ENCODE data around the gene TRAF2. TPM values are rescaled to one million over a fixed set of nuclear protein-coding genes. Genes with fewer than 3 reads are reported as not detected.

Gene TRAF2
- total RNA-seq, 4 donors from 2014 or later, result 9.7 to 18.3 (median 15.4) TPM

DNA sequence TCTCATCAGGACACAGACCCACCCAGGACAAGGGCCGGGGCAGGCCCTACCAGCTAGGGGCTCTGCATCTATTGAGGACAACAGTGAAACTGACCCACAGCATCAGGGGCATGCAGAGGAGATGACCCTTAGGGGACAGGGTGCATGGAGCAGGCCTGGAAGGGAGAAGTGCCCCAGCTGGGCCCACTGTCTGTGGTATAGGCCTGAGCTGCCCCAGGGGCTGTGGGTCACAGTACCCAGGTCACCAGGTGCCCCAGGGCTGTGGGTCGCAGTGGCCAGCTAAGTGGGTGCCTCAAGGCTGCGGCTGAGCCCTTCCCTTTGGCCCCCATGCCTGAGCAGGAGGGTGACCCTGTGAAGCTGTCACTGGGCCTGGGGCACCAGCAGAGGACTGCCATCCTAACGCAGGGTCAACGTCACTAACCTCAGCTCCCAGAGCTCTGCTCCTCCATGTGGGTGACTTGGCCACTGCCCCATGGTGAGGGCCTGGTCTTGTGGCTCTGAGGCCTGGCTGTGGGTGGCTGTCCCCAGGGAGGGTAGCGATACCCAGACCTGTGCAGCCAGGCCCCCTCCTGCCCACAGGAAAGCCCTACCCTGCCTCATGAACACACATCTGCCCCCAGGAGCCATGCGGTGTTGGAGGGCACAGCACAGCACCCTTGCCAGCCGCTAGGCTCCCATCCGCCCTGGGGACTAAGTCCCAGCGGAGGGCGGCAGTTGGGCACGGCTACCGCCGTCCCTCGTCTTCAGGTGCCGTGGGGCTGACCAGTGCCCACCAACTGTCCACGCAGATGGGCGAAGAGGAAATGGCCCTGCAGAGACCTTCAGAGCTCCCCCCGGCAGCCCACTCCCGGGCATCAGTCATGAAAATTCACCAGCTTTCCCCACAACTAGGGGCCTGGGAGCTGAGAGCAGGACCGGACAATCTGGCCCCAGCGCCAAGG is 25.1 kb upstream of the TRAF2 start:
- no peak overlapping the region for H3K27ac ChIP-seq
- H3K27me3 ChIP-seq, result no peaks in the 10 kb centered on the region
- no peaks in the 10 kb centered on the region for H3K9me3 ChIP-seq
- no peak overlapping the region for H3K4me3 ChIP-seq (replicated peaks in 1 of 3)
- H3K36me3 ChIP-seq, result peaks cover 26 to 28% of the 10 kb centered on the region in 2 donors
- intact Hi-C loops (cut with DNase I), result no loop called here
- H3K4me1 ChIP-seq, result peaks cover 17 to 32% of the 10 kb centered on the region in 2 donors
- WGBS, 2 donors, result 98 to 100% methylated on average over 1 to 15 of the region's 22 CpGs
- DNase-seq, result no peak
- TF ChIP-seq CTCF (IDR thresholded peaks at IDR 0.05), result no peak

DNA sequence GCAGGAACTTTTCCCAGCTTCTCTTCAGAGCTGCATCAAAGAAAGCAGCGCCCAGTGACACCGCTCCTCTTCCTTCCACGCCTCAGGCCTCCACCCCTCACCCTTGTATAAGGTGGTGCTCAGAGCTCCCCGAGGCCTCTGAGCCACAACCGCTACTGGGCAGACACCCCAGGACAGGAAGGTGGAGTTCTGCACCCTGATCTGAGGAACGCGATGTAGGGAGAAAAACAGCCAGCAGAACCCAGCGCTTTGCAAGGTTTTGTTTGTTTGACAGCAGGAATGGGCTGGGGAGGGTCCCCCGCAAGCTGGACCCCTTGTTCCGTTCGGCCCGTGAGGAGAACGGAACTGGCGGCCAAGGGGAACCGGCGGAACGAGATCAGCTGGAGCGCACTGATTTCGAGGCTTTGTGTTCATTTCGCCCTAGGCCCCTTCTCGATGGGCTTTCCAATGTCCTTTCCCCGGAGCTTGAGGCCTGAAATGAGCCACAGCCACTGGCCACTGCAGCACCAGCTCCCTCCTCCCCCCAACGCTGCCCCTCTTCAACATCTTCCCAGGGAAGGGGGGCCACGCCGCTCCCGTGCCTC is 24.4 kb upstream of the TRAF2 start:
- intact Hi-C loops (cut with DNase I), result no loop called here
- Histone ChIP-seq H3K36me3 (peaks cover 26 to 28% of the 10 kb centered on the region in 2 donors), H3K9me3 (no peaks in the 10 kb centered on the region), H3K27me3 (no peaks in the 10 kb centered on the region), H3K27ac (no peak overlapping the region), H3K4me3 (replicated peaks in 1 of 3) (no peak overlapping the region), H3K4me1 (peaks cover 20 to 34% of the 10 kb centered on the region in 2 donors)
- TF ChIP-seq POLR2A (IDR thresholded peaks at IDR 0.05) (no peak), CTCF (IDR thresholded peaks at IDR 0.05) (no peak)
- whole genome bisulfite sequencing, 2 donors, result 90 to 93% methylated on average over 26 of the region's 26 CpGs
- DNase-seq, result no peak

GRCh38 chr9:136862849-136863622 is 23.3 kb upstream of the TRAF2 start:
- WGBS, 2 donors, result 94 to 95% methylated on average over 21 to 30 of the region's 31 CpGs
- no peaks in the 10 kb centered on the region for H3K27me3 ChIP-seq
- H3K36me3 ChIP-seq, result peaks cover 26 to 28% of the 10 kb centered on the region in 2 donors
- TF ChIP-seq POLR2A (IDR thresholded peaks at IDR 0.05) (no peak), CTCF (IDR thresholded peaks at IDR 0.05) (no peak)
- intact Hi-C loops (cut with DNase I), result no loop called here
- no peak overlapping the region for H3K4me3 ChIP-seq (replicated peaks in 1 of 3)
- H3K27ac ChIP-seq, result no peak overlapping the region
- H3K4me1 ChIP-seq, result peaks cover 22 to 35% of the 10 kb centered on the region in 2 donors
- H3K9me3 ChIP-seq, result no peaks in the 10 kb centered on the region
- no peak for DNase-seq

DNA sequence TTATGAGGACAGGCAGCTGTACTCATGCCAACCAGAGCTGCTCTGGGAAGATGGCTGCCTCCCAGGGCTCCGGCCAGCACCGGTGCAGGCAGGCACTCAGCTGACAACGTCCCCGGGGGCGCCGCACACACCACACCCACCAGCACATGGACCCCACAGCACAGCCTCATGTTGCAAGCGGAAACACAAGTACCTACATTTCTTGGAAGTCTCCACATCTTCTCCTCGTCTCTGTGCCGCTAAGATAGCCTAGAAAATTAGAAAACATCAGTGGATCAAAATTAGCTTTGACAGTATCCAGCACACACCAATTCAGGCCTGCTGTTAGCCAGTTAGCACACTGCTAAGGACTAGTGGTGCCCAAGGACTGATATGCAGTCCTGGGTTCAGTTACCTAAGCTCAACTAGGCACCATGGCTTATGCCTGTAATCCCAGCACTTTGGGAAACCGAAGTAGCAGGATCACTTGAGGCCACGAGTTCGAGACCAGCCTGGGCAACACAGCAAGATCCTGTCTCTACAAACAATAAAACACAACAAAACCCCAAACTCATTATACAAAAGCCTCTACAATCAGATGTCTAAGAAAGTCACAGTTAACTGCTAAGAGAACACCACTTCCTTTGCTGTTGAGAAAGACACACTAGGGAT is 22.6 kb upstream of the TRAF2 start:
- H3K4me1 ChIP-seq, result peaks cover 21 to 31% of the 10 kb centered on the region in 2 donors
- TF ChIP-seq POLR2A (IDR thresholded peaks at IDR 0.05) (no peak), CTCF (IDR thresholded peaks at IDR 0.05) (no peak)
- H3K9me3 ChIP-seq, result no peaks in the 10 kb centered on the region
- no peaks in the 10 kb centered on the region for H3K27me3 ChIP-seq
- H3K27ac ChIP-seq, result no peak overlapping the region
- WGBS, 2 donors, result 97 to 100% methylated on average over 6 to 12 of the region's 12 CpGs
- H3K36me3 ChIP-seq, result peaks cover 26 to 28% of the 10 kb centered on the region in 2 donors
- intact Hi-C loops (cut with DNase I), result no loop called here
- DNase-seq, result no peak
- no peak overlapping the region for H3K4me3 ChIP-seq (replicated peaks in 1 of 3)
